Fibroblast of skin of right quadriceps (primary cell): Measurements from ENCODE around the gene CLHC1.
A peak's percentile ranks its signal among the peaks of the same experiment; 100 is the strongest.
"Not testable (repeated sequence)": the region's sequence is repeated elsewhere in the genome, so short reads cannot be mapped to it uniquely, and the experiment has no call there.

ENCODE experiments used
- DNase-seq: peaks from one replicate; pipeline ENCODE4 v3.0.0-alpha.2; 2013

CLHC1 gene

DNA sequence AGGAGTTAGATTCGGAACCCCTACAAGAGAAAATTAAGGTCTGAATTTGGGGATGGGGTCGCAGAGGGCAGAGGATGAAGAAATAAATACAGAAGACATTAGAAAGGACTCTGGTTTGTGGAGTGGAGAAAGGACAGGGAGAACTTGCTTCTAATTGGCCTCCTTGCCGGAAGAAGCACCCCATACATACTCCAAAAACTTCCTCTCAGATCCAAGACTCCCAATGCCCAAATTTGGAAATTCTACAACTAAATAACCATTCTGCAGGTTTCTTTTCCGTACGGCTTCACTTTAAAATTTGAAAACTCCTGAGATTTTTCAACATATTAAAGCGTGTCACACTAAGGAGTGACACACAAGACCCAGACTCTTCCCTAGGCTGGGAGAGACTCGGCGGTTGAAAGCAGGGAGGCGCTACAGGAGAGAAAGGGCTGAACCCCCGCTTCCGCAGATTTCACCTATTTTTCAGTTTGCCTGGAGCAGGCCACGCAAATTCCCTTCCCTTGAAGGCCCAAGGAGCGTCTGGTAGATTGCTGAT is 478 bp downstream of the CLHC1 start:
- peak; percentile 19 for DNase-seq

DNA sequence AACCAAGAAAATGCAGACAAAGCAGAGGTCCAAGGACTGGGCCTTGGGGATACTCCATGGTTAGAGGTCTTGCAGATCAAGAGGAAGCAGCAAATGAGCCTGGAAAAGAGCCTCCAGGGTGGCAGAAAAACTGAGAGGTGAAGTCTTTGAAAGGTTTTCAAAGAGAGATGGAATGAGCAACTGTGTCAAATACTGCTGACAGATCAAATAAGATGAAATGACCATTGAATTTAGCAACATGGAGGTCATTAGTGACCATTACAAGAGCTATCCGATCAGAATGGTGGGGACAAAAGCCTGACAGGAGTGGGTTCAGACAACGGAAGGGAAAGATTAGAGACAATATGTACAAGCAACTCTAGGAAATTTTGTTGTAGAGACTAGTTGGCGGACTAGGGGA is 1.5 kb downstream of the CLHC1 start:
- no peak for DNase-seq

DNA sequence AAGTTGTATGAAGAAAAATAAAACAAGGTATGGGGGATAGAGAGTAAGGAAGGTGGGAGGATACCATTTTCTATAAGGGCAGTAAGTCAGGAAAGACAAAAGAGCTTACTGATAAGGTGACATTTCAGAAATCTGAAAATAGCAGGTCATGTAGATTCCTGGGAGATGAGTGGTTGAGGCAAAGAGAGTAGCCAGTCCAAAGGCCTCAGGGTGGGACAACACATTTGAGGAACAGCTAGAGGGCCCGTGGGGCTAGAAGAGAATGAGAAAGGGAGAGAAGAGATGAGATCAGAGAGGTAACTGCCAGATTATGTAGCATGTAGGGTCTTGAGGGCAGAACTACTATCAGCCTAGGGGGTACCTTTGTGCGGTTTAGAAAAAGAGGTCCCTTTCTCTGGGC is 2.9 kb downstream of the CLHC1 start:
- no peak for DNase-seq

DNA sequence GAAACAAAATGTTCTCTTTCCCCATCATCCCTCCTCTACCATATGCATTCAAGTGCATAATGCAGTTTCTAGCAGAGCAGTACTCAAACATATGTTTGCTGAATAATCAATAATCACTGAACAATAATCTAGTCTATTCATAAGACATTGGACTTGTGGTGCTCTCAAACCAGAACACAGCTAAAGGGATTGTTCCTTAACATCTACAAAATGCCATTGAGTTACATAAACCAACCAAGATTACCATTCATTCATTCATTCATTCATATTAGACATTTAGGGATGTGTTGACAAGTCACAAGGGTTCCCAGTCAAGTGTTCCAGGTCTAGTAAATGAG is 3.9 kb downstream of the CLHC1 start:
- DNase-seq = no peak

DNA sequence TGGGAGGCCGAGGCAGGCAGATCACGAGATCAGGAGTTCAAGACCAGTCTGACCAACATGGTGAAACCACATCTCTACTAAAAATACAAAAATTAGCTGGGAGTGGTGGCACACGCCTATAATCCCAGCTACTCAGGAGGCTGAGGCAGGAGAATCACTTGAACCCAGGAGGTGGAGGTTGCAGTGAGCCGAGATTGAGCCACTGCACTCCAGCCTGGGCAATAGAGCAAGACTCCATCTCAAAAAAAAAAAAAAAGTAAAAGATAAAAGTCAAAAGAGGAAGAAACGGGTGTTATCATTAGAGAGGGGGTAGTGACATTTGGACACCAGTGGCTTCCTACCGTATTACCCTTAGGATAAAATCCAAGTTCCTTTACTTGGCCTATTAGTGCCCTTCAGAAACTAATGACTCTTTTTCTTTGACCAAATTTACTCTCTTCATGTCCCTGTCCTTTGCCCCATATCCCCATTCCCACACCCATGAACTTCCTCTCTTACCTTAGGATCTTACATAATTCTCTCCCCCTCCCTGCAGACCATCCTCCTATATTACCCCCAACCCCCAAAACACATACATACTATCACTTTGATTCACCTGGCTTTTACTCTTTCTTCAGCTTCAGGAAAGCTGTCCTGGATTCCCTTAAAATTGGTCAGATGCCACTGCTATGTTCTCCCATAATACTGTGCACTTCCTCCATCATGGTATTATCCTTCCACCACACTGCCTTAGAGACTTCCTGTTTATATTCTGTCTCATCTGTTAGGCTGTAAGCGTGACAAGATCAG is 4.5 kb downstream of the CLHC1 start:
- DNase-seq = not testable (repeated sequence)

DNA sequence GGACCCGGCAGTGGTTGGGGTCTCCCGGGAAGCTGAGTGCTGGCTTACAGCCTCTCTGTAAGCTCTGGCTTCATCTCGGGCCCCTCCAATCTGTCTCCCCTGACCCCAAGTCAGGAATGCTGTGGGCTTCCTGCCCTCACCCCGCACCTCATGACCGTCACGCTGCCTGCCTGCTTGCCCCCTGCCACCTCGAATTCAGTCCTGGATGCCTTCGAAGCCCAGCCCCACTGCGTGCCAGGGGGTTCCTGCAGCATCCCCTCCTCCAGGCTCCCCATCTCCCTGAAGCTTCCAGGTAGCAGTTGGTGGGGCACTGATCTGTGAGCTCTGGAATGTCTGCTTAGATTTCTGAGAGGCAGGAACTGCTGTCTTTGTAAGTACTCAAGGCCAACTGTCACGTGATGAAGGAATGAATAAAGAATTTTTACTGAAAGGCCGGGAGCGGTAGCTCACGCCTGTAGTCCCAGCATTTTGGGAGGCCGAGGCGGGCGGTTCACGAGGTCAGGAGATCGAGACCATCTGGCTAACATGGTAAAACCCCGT is 6.5 kb downstream of the CLHC1 start:
- no peak for DNase-seq

DNA sequence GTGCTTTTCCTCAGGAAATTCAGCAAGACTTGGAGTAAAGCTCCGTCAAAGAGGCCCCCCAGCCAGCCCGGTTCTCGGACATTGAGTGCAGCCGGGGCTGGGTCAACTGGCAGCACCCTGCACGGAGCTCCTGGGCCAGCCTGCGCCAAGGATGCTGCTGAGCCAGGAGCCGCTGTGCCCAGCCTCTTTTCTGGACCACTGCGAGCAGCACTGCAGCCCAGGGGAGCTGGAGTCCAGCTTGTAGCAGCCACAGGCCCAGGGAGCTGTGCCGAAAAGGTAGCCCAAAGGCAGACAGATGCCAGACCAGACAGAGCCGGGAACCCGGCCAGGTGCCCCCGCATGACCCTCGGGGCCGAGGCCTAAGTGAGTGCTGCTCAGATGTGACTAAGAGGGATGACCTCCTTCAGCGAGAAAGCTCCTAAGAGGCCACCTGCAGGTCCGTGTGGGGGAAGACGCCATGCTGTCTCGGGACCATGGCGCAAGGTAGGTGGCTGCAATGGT is 7.3 kb downstream of the CLHC1 start:
- DNase-seq = no peak

DNA sequence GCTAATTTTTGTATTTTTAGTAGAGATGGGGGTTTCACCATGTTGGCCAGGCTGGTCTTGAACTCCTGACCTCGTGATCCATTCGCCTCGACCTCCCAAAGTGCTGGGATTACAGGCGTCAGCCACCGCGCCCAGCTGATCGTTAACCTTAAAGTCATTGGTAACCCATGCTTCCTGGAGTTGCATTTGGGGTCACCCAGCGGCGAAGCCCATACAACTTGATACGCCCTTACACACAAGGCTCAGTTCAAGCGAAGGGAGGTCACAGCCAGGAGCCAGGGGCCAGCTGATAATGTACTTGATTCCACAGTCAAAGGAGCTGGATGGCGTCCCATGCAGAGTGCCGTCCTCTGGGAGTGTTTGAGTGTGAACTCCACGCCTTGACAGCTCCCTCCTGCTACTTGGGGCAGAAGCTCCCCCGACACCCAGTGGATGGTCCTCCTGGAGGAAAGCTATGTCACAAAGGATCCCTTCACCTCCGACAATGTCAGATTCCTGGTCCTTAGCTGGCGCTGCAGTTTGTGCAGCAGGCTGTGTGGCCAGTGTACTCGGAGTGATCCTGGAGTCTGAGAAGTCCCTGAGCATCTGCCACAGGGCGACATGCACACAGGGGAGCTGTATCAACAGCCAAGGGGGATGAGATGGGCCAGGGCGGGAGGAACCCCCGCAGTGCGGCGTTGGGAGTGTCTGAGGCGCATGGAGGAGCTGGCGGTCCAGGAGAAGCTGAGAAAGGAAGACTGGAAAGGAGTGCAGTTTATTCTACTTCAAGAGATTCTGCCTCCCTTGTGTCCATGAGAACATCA is 7.9 kb downstream of the CLHC1 start:
- DNase-seq = no peak

DNA sequence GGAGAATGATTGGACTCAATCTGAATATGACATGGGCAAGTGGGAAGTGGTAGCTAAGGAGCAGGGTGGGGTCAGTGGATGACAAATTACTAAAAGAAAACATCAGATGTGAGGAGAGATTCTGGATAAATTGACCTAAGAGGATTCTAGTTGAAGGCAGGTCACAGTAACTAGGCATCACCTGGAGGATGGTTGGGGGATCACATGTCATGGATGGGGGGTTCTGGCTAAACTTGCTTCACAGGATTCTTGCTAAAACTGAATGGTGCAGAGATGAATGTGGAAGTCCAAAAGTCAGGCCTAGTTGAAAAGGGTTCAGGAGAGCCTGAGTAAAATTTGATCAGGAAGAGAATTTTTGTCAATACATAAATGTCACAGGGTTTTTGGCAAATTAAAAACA is 18.3 kb downstream of the CLHC1 start:
- DNase-seq = no peak

DNA sequence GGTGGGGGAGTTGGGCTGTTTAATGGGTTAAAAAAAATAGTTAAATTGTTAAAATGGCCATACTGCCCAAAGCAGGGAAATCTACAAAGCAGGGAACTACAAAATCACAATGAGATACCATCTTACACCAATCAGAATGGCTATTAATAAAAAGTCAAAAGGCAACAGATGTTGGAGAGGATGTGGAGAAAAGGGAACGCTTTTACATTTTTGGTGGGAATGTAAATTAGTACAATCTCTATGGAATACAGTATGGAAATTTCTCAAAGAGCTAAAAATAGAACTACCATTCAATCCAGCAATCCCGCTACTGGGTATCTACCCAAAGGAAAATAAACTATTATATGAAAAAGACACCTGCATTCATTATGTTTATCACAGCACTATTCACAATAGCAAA is 27.1 kb downstream of the CLHC1 start:
- DNase-seq = no peak

DNA sequence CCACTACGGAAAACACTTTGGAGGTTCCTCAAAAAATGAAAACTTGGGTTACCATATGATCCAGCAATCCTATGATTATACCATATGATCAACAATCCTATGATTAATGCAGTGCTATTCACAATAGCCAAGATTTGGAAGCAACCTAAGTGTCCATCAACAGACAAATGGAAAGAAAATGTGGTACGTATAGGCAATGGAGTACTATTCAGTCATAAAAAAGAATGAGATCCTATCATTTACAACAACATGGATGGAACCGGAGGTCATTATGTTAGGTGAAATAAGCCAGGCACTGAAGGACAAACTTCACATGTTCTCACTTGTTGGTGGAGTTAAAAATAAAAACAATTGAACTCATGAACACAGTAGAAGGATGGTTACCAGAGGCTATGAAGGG is 27.6 kb downstream of the CLHC1 start:
- DNase-seq = no peak

DNA sequence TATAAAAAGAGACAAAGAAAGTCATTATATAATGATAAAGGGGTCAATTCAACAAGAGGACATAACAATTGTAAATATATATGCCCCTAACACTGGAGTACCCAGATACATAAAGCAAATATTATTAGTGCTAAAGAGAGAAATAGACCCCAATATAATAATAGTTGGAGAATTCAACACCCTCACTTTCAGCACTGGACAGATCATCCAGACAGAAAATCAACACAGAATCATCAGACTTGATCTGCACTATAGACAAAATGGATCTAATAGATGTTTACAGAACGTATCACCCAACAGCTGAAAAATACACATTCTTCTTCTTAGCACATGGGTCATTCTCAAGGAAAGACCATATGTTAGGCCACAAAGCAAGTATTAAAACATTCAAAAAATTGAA is 31.7 kb downstream of the CLHC1 start:
- DNase-seq = no peak

DNA sequence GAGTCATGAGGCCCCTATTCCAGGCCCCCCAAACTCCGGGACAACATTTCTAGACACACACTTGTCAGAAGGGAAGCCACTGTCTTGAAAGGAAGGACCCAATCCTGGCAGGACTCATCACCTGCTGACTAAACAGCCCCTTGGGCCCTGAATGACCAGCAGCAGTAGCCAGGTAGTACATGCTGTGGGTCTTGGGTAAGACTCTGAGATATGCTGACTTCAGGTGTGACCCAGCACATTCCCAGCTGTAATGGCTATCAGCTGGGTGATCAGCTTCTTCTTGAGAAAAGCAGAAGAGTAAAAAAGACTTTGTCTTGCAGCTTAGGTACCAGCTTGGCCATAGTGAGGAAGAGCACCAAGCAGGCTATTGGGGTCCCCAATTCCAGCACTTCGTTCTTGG is 35.6 kb downstream of the CLHC1 start:
- no peak for DNase-seq

DNA sequence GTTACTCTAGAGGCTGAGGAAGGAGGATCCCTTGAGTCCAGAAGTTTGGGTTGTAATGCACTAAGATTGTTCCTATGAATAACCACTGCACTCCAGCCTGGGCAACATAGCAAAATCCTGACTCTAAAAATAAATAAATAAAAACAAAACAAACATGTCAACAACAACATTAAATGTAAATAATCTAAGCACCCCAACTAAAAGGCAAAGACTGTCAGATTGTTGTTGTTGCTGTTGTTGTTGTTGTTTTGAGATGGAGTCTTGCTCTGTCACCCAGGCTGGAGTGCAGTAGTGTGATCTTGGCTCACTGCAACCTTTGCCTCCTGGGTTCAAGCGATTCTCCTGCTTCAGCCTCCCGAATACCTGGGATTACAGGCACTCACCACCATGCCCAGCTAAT is 40.2 kb downstream of the CLHC1 start:
- not testable (repeated sequence) for DNase-seq

DNA sequence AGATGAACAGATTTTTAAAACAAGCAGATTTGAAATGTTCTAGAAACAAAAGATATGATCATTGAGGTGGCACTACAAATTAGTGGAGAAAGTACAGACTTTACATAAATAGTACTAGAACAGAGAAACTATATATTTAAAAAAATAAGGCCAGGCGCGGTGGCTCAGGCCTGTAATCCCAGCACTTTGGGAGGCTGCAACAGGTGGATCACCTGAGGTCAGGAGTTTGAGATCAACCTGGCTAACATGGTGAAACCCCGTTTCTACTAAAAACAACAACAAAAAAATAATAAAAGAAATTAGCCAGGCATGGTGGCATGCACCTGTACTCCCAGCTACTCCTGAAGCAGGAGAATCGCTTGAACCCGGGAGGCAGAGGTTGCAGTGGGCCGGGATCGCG is 45.3 kb downstream of the CLHC1 start:
- not testable (repeated sequence) for DNase-seq

DNA sequence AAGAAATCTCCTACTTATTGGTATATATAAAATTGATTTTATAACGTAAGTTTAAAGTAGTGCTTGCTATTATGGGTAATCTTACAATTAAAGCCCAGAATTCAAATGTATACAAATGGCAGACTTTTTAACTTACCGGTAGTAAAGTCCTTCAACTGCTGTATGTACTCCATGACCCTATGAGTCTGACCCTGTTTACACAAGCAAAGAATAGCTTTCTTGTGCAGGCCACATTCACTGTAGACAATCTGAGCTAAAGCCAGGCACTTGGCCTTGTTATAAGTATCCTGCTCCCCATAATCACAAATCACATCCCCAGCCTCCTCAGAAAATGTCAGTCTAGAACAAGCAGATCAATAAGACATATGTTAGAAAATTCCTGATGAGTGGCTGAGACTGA is 51.7 kb downstream of the CLHC1 start:
- DNase-seq = no peak

DNA sequence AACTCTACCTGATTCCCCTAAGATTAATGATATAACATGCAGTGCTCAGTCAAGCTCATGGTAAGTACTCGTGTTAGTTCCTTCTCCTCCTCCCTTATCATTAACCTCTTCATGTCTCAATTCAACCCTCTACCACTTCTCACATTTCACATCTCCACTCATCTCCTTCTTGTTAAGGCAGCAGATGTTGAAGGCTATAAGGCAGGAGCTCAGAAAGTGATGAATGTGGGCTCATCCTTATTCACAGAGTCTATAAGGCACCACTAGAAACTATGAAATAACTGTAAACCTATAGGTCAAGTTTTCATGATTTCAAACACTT is 56.0 kb downstream of the CLHC1 start:
- DNase-seq = no peak

DNA sequence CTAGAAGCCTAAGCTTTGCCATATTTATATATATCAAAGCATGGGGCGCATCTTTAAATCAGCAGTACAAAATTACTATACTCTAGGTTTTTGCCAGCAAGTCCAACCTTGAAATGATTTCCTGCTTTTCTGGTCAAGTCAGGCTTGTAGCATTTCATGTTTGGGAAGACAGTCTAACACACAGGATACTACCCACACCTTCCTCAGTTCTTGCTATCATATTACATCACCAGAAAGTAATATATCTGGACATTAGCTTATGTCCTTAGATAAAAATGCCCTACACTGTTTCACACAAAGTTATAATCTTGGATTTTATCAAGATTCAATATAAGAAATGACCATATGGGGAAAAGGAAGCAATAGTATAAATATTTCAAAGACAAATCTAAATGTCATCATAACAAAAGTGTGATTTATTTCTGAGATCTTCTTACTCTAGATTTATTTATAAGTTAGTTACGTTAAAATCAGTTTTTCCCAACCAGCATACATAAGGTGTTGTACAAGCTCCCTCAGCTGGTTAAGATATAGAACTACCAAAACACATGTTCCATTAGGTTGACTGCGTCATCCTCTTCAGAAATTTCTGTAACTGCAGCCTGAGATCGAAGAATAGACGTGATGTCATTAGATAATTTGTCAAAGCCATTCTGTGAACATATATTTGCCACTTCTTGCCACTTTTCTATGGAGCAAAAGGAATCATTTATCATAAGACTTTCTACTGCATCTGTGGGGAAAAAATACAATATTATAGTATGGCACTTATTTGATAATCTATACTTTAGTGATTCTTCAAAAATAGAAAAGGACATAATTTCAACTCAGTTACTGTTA is 56.6 kb downstream of the CLHC1 start:
- DNase-seq = peak; percentile 72

DNA sequence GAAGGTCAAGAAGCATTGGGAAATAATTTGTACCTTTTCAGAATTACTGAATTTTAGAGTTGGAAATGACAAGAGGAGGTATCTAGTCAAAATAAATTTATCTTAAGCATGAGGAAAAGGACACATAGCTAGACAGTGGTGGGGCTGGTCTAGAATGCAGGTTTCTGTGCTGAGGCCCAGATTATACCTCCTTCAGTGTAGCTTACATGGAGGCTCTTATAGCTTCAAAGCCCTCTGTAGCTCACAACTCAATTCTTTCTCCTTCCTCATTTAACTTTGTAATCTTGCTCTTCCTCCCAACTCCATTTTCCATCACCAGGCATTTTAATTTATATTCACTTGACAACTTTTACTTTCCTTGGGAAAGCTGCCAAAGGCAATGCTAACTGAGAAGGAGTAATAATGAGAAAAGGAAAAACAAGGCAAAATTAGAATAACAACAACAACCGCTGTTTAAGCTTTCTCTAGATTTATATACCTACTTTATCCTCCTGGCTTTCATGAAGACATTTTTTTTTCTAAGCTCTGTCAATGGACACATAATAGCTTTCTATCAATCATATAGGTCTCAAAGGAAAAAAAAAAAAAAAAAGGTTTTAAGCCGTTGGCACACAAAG is 58.5 kb downstream of the CLHC1 start:
- no peak for DNase-seq

DNA sequence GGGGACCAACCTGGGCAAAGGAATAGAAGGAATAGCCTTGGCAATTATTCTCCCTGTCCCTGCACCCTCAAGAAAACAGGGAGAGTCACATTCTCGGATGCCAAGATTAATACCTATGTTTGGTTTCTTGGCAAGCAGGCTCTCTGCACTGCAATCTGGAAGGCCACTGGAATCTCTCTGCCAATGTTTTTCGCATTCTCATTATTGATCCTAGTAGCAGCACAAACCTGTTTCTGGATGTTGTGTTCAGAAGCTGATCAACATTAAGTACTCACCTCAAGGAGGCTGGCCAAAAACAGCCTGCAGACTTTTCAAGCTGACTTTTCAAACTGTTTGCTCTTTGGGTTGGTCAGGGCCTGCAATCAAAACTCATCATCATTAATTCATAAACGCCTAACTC is 62.2 kb downstream of the CLHC1 start:
- no peak for DNase-seq

DNA sequence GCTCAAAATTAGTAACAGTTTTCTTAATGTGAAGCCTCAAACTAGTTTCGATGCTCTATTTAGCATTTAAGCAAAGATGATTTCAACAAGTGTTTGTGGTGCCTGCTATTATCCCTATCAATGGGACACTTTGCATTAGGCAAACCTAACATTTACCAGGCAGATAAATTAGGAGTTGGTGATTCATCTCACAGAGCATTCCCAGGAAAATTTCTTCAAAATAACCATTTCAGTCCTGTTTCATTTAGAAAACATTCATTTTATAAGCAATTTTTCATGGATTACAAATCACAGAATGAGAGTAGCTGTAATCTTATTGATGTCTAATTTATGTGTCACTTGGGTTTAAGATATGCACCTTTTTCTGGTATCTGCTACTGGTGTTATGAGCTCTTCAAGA is 62.7 kb downstream of the CLHC1 start:
- DNase-seq = no peak
